Activated naive CD4-positive, alpha-beta T cell (primary cell): ENCODE results near the gene CHRNA7.
"Not testable (repeated sequence)": the region's sequence is repeated elsewhere in the genome, so short reads cannot be mapped to it uniquely, and the experiment has no call there.

Source experiments
- DNase-seq, 4 experiments: peaks; one replicate each; lab custom pipeline; 2025; lab: John Stamatoyannopoulos, UW

Gene CHRNA7

DNA sequence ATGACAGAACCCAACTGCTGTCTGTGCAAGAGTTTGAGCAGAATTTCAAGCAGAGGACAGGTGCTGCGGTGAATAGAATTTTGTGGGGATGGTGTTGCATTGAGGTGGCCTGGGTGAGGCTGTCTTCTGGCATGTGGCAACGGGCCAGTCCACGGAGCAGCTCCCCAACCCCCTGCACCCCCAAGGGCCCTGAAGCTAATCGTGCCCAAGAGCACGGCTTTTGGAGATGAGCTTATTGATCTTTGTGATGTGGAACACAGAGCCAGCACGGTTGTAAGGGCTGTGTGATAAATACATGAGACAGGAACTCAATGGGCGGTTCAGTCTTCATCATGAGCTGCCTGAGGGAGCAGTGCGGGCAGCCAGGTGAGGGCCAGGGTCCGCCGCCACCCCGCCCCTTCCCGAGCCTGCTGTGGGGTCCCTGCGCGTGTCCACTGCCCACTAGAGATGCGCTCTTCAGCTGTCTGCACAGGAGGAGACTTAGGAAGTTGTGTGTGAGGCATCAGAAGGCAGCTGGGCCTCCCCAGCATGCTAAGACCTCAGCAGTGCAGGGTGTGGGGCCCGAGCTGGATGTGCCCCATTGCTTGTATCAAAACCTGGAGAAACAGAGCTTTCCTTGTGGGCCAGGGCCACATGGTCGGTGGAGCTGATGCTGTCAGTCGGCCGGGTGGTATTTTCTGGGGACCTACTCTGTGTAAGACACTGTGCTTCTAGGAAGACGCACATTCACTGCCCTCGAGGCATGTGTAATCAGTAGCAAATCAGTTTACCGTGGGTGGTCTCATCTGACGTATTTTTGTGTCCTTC is 90.5 kb downstream of the CHRNA7 start:
- no peak for DNase-seq

DNA sequence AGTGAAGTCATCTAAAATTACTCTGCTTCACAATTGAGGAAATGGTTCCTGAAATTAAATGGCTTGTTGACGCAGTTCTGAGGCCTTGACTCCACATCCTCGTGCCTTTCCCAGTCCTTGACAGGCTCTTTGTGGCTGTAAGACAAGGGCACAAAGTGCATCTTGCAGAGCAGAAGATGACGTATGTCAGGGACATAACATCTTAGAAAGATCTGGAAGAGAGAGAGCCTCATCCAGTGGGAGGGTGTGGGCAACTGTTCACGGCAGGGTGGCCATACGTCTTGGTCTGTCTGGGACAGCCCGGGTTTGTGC is 91.0 kb downstream of the CHRNA7 start:
- no peak for DNase-seq

DNA sequence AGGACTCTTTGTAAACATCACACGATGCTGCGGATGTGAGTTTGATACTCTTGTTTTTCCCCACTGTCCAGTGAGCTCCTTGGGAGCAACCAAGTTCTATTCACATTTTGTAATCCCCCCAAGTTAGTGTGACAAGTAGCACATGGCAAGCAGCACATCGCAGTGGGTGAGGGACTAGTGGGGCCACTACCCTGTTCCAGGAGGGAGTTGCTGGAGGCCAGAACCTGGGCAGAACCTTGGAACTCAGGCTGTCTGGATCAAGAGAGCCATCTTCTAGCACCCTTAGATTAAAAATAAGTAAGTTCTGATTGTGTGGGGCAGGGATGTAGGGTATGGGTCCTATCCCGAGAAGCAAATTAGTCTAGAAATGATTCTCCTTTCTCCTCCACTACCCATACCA is 91.7 kb downstream of the CHRNA7 start:
- no peak for DNase-seq

GRCh38 chr15:32123473-32123872 is 93.2 kb downstream of the CHRNA7 start:
- no peak for DNase-seq

DNA sequence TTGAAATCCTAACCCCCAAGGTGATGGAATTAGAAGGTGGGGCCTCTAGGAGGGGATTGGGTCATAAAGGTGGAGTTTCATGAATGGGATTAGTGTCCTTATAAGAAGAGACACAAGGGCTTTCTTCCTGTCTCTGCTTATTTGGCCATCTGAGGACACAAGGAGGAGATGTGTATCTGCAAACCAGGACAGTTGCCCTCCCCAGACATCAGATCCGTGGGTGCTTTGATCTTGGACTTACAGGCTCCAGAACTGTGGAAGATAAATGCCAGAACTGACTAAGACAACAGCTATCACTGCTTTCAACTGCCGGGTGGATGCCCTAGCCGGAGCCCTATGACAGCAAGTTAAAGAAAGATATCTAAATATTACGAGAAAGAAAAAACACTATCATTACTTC is 94.4 kb downstream of the CHRNA7 start:
- no peak for DNase-seq

- DNase-seq, result no peak
Measured at GRCh38 chr15:32125595-32125994, 95.3 kb downstream of the CHRNA7 start.

DNA sequence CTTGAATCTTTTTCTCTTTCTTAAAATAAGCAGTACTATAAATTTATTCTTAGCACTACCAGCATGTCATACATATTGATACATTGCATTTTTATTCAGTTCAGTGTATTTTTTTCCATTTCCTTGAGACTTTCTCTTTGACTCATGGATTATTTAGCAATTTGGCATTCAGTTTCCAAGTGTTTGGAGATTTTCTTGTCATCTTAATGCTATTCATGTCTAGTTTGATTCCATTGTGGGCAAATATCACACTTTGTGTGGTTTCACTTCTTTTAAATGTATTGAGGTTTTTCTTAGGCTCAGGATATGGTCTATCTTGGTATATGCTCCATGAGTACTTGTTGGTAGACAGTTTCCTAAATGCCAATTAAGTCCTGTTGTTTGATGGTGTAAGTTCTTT is 99.5 kb downstream of the CHRNA7 start:
- no peak for DNase-seq

- DNase-seq, result no peak
Measured at GRCh38 chr15:32130823-32131222, 100.5 kb downstream of the CHRNA7 start.

GRCh38 chr15:32131803-32132202 is 101.5 kb downstream of the CHRNA7 start:
- DNase-seq, result no peak

DNA sequence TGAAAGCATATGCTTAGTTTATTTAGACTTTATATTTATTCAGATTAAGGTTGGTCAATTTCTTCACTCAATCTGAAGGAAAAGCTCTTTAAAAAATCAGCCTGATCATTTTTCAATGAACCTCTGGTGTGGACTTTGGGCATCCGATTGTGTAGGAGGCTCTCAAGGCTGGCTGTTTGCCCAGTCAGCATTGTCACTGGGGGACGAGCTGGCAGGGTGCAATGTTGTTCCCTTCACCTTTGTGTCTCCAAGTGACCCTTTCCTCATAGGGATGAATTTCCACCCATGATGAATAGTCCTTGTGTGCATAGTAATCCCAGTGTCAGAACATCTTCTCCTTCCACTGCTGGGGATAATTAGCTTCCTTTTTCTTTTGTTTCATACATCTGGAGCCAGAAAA is 102.5 kb downstream of the CHRNA7 start:
- DNase-seq, result no peak

- no peak for DNase-seq
Measured at GRCh38 chr15:32134842-32135241, 104.5 kb downstream of the CHRNA7 start.

- DNase-seq, result no peak
Measured at GRCh38 chr15:32135335-32135734, 105.0 kb downstream of the CHRNA7 start.

DNA sequence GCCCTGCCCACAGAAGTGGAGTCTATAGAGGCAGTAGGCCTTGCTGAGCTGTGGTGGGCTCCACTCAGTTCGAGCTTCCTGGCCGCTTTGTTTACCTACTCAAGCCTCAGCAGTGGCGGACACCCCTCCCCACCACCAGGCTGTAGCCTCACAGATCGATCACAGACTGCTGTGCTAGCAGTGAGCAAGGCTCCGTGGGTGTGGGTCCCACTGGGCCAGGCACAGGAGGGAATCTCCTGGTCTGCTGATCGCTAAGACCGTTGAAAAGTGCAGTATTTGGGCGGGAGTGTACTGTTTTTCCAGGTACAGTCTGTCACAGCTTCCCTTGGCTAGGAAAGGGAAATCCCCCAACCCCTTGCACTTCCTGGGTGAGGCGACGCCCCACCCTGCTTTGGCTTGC is 115.2 kb downstream of the CHRNA7 start:
- DNase-seq, result not testable (repeated sequence)

GRCh38 chr15:32148833-32149555 is 118.7 kb downstream of the CHRNA7 start:
- DNase-seq, result no peak

- DNase-seq, result no peak
Measured at GRCh38 chr15:32152574-32152973, 122.3 kb downstream of the CHRNA7 start.

DNA sequence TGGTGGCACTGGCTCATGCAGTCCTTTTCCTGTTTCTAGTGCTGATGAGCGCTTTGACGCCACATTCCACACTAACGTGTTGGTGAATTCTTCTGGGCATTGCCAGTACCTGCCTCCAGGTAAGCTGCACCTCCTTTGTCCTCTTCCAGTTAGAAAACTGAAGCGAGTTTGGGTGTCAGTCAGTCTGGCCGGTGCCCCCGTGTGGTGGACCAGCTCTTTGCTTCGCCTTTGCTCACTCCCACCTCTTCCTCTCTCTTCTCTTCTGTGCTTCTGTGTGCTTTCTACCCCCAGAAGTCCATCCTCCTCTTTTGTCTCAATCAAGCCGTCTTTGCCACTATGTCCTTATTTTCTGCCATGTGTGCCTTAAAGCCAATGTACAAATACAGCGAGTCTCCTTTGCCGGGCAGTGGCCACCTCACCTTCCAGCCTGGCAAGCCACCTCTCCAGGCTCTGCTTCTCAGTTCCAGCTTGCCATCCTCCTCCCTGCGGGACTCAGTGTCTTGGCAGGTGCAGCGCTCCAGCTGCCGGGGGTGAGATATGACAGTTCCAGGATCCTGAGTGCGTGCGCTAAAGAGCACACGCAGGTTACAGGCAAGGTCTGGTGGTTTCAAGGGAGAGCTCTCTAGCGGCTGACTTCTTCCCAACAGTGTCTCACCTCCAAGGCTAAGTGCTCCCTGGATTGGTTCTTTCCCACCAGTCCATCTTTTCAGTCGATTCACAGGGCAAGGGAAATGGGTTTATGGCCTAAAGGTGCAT is 123.7 kb downstream of the CHRNA7 start:
- DNase-seq, result not testable (repeated sequence)

DNA sequence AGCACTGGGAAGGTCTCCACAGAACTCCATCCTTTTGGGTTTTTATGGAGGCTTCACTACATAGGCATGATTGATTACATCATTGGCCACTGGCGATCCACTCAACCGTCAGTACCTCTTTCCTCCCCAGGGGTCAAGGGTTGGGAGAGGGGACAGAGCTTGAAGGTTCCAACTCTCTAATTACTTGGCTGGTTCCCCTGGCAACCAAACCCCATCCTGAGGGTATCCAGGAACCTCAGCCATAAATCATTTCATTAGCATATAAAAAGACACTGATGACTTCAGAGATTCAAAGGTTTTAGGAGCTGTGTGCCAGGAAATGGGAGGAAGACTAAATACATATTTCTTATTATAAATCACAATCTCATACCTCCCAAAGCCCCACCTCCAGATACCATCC is 131.8 kb downstream of the CHRNA7 start:
- DNase-seq, result not testable (repeated sequence)

- DNase-seq, result not testable (repeated sequence)
Measured at GRCh38 chr15:32164065-32164464, 133.8 kb downstream of the CHRNA7 start.

DNA sequence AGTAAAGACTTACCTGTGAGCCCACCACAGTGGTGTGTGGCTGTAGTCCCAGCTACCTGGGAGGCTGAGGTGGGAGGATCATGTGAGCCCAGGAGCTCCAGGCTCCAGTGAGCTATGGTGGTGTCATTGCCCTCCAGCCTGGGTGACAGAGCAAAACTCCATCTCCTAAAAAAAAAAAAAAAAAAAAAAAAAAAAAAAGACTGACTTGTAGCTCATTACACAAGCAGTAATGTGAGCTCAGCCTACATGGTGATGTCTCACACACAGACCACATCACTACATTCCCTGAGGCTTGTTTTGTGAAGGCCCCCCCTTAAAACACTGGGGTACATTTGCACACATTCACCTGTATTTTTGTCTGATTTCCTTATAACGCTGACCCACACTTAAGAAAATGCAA is 134.4 kb downstream of the CHRNA7 start:
- not testable (repeated sequence) for DNase-seq

DNA sequence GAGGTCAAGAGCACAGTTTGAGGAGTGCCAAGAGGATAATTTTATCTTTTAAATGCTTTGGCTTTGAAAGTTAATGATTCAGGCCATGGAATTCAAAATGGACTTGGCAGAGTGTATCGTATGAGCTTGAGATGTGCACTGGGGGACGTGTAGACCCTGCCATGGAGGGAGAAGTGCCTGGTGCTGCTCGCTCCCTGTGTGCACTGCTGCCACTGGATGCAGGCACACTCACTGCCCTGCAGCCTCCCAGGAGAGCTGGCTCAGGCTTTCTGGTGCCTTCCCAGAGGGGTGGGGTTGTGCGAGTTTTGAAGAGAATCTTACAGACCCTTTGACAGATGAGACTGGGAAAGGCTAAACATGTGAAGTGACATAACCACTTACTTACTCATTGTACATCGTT is 135.5 kb downstream of the CHRNA7 start:
- not testable (repeated sequence) for DNase-seq

DNA sequence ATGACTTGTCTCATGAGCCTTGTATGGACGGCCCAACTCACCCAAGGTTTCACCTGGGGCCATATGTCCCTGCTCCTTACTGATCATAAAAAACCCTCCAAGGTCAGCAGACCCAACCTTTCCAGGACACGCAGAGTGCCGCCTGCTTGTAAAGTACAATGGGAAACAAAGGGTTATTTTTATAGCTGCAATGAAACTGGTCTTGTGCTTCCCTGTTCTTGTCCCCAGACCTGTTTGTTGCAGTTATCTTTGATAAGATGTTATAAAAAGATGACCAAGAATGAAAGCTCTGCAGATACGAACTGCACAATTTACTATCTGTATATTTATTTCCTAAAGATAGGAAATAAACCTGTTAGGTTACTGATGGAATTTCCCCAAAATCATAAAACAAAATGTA is 136.0 kb downstream of the CHRNA7 start:
- not testable (repeated sequence) for DNase-seq

DNA sequence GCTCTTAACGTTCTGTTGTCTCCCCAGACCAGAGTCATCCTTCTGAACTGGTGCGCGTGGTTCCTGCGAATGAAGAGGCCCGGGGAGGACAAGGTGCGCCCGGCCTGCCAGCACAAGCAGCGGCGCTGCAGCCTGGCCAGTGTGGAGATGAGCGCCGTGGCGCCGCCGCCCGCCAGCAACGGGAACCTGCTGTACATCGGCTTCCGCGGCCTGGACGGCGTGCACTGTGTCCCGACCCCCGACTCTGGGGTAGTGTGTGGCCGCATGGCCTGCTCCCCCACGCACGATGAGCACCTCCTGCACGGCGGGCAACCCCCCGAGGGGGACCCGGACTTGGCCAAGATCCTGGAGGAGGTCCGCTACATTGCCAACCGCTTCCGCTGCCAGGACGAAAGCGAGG is 137.6 kb downstream of the CHRNA7 start:
- DNase-seq, result not testable (repeated sequence)

GRCh38 chr15:32180579-32180978 is 150.3 kb downstream of the CHRNA7 start:
- DNase-seq, result not testable (repeated sequence)
